ENCODE results near the gene LACTB. TPM values are rescaled to one million over a fixed set of nuclear protein-coding genes. Genes with fewer than 3 reads are reported as not detected.

LACTB gene
- total and polyA plus RNA-seq, 2 of the 13 experiments (the other 11 are each of a cell fraction or from before 2014, with no cell fraction given) = 14.8 to 23.0 TPM

GRCh38 chr15:63157118-63157843 is 35.6 kb downstream of the LACTB start, which contains the start of gene RPS27L (continued):
- peak; percentile 44 for TF ChIP-seq XRCC5 (optimal IDR thresholded peaks at IDR 0.05; ENCODE audit: low read length)
- no peak for TF ChIP-seq ZNF703 (CRISPR knock-in tag; IDR thresholded peaks at IDR 0.05; ENCODE audit: borderline replicate concordance)
- TF ChIP-seq, protein P1, sequence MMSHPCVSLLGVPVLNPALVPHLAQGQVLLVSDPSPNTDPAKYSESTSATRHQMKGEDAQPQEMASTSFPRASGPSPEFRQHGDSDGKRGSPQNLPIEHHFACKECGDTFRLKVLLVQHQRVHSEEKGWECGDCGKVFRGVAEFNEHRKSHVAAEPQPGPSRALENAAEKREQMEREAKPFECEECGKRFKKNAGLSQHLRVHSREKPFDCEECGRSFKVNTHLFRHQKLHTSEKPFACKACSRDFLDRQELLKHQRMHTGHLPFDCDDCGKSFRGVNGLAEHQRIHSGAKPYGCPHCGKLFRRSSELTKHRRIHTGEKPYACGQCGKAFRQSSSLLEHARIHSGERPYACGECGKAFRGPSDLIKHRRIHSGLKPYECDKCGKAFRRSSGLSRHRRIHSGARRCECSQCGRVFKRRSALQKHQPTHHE (CRISPR knock-in tag; IDR thresholded peaks at IDR 0.05; ENCODE audit: borderline replicate concordance) = no peak
- no peak for TF ChIP-seq MATR3 (CRISPR knock-in tag; IDR thresholded peaks at IDR 0.05)
- no peak for TF ChIP-seq NR1H2 (CRISPR knock-in tag; IDR thresholded peaks at IDR 0.05; ENCODE audit: borderline replicate concordance, low read depth)
- TF ChIP-seq HNRNPLL (IDR thresholded peaks at IDR 0.05; ENCODE audit: low read depth, low read length, poor library complexity, severe bottlenecking) = peak; percentile 70
- TF ChIP-seq SSRP1 (CRISPR knock-in tag; IDR thresholded peaks at IDR 0.05) = no peak
- TF ChIP-seq STAT5B (CRISPR knock-in tag; IDR thresholded peaks at IDR 0.05) = no peak
- TF ChIP-seq, protein P2, sequence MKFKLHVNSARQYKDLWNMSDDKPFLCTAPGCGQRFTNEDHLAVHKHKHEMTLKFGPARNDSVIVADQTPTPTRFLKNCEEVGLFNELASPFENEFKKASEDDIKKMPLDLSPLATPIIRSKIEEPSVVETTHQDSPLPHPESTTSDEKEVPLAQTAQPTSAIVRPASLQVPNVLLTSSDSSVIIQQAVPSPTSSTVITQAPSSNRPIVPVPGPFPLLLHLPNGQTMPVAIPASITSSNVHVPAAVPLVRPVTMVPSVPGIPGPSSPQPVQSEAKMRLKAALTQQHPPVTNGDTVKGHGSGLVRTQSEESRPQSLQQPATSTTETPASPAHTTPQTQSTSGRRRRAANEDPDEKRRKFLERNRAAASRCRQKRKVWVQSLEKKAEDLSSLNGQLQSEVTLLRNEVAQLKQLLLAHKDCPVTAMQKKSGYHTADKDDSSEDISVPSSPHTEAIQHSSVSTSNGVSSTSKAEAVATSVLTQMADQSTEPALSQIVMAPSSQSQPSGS (CRISPR knock-in tag; IDR thresholded peaks at IDR 0.05) = peak; percentile 67; the same call in 1 of the 2 replicates
- TF ChIP-seq BRCA1 (CRISPR knock-in tag; IDR thresholded peaks at IDR 0.05) = peak; percentile 59; the same call in 1 of the 2 replicates
- TF ChIP-seq, protein P3, sequence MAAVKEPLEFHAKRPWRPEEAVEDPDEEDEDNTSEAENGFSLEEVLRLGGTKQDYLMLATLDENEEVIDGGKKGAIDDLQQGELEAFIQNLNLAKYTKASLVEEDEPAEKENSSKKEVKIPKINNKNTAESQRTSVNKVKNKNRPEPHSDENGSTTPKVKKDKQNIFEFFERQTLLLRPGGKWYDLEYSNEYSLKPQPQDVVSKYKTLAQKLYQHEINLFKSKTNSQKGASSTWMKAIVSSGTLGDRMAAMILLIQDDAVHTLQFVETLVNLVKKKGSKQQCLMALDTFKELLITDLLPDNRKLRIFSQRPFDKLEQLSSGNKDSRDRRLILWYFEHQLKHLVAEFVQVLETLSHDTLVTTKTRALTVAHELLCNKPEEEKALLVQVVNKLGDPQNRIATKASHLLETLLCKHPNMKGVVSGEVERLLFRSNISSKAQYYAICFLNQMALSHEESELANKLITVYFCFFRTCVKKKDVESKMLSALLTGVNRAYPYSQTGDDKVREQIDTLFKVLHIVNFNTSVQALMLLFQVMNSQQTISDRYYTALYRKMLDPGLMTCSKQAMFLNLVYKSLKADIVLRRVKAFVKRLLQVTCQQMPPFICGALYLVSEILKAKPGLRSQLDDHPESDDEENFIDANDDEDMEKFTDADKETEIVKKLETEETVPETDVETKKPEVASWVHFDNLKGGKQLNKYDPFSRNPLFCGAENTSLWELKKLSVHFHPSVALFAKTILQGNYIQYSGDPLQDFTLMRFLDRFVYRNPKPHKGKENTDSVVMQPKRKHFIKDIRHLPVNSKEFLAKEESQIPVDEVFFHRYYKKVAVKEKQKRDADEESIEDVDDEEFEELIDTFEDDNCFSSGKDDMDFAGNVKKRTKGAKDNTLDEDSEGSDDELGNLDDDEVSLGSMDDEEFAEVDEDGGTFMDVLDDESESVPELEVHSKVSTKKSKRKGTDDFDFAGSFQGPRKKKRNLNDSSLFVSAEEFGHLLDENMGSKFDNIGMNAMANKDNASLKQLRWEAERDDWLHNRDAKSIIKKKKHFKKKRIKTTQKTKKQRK (IDR thresholded peaks at IDR 0.05; ENCODE audit: low read length) = no peak
- TF ChIP-seq ZNF768 (CRISPR knock-in tag; IDR thresholded peaks at IDR 0.05) = peak; percentile 79
- TF ChIP-seq ZNF567 (CRISPR knock-in tag; IDR thresholded peaks at IDR 0.05; ENCODE audit: borderline replicate concordance) = 0 out of 2 replicates have a peak, but pooled peaks have one; percentile 63
- TF ChIP-seq, protein P4, sequence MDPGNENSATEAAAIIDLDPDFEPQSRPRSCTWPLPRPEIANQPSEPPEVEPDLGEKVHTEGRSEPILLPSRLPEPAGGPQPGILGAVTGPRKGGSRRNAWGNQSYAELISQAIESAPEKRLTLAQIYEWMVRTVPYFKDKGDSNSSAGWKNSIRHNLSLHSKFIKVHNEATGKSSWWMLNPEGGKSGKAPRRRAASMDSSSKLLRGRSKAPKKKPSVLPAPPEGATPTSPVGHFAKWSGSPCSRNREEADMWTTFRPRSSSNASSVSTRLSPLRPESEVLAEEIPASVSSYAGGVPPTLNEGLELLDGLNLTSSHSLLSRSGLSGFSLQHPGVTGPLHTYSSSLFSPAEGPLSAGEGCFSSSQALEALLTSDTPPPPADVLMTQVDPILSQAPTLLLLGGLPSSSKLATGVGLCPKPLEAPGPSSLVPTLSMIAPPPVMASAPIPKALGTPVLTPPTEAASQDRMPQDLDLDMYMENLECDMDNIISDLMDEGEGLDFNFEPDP (CRISPR knock-in tag; conservative IDR thresholded peaks at IDR 0.05) = no peak
- TF ChIP-seq ZKSCAN8 (CRISPR knock-in tag; IDR thresholded peaks at IDR 0.05; ENCODE audit: borderline replicate concordance) = 0 out of 2 replicates have a peak, but pooled peaks have one; percentile 54
- no peak for TF ChIP-seq JDP2 (CRISPR knock-in tag; IDR thresholded peaks at IDR 0.05; ENCODE audit: borderline replicate concordance)
- TF ChIP-seq, protein P5, sequence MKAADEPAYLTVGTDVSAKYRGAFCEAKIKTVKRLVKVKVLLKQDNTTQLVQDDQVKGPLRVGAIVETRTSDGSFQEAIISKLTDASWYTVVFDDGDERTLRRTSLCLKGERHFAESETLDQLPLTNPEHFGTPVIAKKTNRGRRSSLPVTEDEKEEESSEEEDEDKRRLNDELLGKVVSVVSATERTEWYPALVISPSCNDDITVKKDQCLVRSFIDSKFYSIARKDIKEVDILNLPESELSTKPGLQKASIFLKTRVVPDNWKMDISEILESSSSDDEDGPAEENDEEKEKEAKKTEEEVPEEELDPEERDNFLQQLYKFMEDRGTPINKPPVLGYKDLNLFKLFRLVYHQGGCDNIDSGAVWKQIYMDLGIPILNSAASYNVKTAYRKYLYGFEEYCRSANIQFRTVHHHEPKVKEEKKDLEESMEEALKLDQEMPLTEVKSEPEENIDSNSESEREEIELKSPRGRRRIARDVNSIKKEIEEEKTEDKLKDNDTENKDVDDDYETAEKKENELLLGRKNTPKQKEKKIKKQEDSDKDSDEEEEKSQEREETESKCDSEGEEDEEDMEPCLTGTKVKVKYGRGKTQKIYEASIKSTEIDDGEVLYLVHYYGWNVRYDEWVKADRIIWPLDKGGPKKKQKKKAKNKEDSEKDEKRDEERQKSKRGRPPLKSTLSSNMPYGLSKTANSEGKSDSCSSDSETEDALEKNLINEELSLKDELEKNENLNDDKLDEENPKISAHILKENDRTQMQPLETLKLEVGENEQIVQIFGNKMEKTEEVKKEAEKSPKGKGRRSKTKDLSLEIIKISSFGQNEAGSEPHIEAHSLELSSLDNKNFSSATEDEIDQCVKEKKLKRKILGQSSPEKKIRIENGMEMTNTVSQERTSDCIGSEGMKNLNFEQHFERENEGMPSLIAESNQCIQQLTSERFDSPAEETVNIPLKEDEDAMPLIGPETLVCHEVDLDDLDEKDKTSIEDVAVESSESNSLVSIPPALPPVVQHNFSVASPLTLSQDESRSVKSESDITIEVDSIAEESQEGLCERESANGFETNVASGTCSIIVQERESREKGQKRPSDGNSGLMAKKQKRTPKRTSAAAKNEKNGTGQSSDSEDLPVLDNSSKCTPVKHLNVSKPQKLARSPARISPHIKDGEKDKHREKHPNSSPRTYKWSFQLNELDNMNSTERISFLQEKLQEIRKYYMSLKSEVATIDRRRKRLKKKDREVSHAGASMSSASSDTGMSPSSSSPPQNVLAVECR (CRISPR knock-in tag; IDR thresholded peaks at IDR 0.05; ENCODE audit: borderline replicate concordance) = peak; percentile 94

All from HepG2 (cell line).